GM20431 (cell line): Measurements from ENCODE around the gene SHISA3.
"Not testable (repeated sequence)": the region's sequence is repeated elsewhere in the genome, so short reads cannot be mapped to it uniquely, and the experiment has no call there.

Experiments used
- in situ Hi-C: fragments of 300-500 bp; cut with MseI, MboI; formaldehyde crosslinking; loops from one replicate; pipeline ENCODE4 v1.15.0; 2020; ENCODE audit warnings: low sequenced_read_pairs; ENCODE audit not compliant: unreplicated experiment

SHISA3 gene

DNA sequence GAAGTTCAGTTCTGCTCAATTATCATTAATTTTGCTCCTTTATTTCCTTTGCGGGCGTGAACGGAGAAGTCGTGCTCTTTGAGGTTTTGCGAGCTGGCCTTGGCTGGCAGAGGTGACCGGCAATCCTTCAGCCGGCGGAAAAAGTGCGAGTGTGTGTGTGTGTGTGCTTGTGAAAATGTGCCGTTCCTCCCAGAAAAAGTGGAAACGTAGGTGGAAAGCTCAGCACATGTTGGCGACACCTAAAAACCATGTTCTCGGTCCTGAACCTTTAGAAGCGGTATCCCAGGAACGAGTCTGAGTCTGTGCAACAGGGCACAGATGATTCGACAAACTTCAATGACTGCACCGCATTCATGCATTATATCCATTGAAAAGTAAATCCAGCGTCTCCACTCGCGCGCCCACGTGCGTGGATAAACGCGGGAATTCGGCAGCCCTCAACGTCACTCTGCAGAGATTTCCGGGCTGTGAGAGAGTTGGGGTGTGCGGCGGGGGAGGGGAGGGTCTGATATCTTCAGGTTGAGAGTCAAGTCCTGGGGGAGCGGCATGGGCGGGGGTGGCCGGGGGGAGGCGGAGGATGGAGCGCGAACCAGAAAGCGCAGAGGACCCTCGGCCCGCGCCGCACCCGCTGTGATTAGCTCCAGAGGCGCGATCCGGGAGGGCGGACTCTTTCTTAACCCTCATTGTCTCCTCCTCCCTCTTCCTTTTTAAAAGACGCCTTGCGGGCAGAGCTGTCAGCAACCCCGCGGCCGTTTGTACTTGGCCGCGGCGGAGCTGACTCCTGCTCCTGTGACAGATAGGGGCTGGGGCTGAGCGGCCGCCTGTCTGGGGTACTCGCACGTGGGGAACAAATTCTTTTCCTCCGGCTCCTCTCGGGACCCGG is at the start of gene SHISA3:
Gene SHISA3 (plus strand): TSS at position 737 of the 883 bp plus-strand sequence. CDS start 569 bp downstream, outside the sequence.
- in situ Hi-C loops: no loop called here

DNA sequence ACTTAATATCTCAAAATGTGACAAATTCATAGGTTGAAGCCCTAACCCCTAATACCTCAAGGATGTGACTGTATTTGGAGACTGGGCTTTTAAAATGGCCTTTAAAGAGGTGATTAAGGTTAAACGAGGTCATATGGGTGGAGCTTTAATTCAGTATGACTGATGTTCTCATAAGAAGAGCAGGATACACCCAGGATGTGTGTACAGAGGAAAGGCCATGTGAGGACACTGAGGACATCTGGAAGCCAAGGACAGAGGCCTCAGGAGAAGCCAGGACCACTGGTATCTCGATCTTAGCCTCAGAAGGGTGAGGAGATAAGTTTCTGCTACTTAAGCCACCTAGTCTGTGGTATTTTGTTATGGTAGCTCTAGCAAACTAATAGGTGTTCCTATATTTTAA is 49.0 kb upstream of the SHISA3 start:
- in situ Hi-C loops: no loop called here

DNA sequence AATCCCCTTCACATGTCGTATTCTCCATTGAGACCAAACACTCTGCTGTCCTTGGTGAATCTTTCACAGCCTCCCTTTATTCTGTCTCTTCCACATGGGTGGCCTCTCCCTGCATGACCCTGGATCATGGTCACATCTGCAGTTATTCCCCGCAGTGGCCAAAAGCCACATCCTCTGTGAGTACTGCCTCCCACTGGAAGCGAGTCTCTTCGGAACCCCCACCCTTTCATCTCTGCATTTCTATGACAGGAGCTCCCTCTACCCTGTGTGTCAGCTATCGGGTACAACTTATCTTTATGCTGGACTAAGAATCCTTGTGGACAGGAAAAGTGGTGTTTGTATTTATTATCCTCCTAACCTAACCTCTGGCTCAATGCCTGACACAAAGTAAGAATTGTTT is 48.6 kb upstream of the SHISA3 start:
- in situ Hi-C loops: no loop called here

DNA sequence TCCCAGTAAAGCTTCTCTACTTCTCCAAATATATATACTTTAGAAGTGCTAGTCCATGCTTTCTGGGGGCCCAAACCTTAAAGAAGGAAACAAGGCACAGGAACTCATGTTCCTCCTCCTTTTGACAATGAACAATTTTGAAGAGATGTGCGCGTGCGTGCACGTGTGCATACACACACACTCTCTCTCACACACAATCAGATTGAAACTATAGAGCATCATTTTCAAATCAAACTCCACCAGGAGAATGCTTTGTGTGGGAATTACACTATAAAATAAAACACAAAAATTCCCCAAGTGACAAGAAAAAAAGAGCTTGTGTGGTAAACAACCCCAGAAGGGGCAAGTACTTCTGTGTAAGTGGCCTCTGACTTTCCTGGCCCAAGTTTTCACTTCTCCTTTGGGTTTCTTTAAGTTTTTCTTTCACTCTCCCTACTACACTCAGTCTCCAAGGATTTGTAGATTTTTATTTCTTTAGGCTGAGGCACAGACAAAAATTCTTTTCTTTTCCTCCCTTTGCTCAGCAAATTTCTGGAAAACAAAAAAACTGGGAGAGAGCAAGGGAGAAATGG is 46.6 kb upstream of the SHISA3 start:
- in situ Hi-C loops: no loop called here

DNA sequence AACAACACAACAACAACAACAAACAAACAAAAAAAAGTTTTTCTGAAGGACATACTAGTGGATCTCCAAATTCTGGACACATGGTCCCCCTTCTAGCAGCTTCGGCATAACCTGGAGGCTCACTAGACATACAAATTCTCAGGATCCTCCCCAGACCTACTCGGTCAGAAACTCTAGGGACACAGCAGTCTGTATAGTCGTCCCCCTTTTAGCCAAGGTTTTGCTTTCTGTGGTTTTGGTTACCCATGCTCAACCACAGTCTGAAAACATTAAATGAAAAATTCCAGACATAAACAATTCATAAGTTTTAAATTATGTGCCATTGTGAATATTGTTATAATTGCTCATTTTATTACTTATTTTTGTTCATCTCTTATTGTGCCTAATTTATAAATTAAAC is 45.2 kb upstream of the SHISA3 start:
- in situ Hi-C loops: no loop called here

DNA sequence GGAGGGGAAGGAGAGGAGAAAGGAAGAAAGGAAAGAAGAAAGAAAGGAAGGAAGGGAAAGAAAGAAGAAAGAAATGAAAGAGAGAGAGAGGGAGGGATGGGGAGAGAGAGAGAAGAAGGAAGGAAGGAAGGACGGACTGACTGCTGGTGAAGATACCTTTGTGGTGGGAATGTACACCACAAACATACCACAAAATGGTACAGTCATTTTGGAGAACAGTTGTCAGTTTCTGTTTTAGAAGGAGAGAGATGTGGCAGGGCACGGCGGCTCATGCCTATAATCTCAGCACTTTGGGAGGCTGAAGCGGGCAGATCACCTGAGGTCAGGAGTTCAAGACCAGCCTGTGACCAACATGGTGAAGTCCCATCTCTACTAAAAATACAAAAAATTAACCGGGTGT is 40.0 kb upstream of the SHISA3 start:
- in situ Hi-C loops: no loop called here

DNA sequence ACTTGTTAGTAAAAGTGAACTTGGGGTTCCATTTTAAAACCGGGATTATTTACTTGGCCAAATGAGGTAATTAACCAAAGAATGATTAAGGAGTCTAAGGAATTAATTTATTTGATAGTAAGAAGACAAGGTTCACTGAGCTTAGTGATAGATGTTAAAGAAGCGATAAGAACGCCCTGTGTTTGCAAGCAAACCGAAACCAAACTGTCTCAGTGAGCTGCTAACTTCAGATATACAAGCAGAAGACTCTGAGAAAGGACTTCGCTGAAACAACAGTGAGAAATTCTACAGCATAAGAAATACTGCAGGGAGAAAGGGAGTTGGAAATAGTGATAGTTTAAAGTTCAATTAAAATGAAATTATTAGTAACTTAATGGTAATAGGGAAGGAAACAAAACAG is 37.6 kb upstream of the SHISA3 start:
- in situ Hi-C loops: no loop called here

DNA sequence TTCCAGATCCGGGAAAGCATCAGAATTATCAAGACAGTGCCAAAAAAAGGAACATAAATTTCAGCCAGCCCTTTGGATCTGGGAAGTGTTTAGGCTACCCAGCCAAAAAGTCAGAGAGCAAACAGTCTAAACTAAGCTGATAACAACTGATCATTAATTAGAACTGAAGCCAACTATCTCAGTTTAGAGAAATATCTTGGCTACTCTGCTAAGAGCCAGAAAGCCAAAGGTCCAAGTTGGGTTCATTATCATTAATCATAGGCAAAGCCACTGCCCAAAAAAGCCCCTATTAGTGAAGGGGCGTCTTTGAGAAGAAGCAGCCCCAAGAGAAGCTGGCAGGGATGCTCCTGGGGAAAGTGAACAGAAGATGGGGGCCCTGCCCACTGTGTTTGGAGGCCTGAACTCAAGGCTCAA is 37.0 kb upstream of the SHISA3 start:
- in situ Hi-C loops: no loop called here

DNA sequence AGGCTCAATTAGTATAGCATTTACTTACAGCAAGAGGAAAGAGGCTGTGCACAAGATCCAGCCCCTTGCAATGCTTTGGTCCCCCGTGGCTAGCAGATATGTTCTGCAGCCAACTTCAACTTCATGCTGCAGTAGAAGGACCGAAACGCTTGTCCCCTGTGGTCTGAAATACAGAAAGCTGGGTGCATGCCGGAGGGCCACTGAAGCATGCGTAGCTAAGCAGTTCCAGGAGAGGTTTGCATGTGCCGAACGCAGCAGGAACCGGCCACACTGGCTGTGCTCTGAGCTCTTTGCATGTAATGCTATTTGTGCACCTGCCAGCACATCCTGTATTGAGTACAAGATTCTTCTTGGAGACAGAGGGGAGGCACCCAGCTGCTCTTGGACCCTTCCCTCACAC is 35.8 kb upstream of the SHISA3 start:
- in situ Hi-C loops: no loop called here

DNA sequence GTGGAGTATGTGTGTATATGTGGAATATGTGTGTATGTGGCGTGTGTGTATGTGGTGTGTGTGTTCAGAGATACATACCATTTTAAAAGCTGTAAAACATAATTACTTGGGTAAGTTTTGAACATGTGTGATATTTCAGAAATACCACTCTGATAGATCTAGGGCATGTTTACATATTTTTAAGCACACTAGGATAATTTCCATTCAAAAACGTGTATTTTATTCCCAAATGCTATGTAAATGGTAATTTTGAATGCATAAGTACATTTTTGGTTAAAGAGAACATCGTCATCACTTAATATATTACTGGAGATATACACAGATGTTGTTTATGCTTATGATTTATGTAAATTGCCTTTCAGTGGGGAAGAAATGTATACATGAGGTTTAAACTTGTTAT is 34.7 kb upstream of the SHISA3 start:
- in situ Hi-C loops: no loop called here

DNA sequence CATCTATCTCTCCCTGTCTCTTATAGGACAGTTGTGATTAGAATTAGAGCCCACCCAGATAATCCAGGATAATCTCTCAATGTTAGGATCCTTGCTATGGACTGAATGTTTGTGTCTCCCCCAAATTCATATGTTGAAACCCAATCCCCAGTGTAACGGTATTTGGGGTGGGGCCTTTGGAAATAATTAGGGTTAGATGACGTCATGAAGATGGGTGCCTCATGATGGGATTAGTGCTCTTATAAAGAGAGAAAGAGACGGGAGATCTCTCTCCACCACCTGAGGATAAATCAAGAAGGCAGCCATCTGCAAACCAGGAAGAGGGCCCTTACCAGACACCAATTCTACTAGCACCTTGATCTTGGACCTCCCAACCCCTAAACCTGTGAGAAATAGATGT is 33.7 kb upstream of the SHISA3 start:
- in situ Hi-C loops: no loop called here

DNA sequence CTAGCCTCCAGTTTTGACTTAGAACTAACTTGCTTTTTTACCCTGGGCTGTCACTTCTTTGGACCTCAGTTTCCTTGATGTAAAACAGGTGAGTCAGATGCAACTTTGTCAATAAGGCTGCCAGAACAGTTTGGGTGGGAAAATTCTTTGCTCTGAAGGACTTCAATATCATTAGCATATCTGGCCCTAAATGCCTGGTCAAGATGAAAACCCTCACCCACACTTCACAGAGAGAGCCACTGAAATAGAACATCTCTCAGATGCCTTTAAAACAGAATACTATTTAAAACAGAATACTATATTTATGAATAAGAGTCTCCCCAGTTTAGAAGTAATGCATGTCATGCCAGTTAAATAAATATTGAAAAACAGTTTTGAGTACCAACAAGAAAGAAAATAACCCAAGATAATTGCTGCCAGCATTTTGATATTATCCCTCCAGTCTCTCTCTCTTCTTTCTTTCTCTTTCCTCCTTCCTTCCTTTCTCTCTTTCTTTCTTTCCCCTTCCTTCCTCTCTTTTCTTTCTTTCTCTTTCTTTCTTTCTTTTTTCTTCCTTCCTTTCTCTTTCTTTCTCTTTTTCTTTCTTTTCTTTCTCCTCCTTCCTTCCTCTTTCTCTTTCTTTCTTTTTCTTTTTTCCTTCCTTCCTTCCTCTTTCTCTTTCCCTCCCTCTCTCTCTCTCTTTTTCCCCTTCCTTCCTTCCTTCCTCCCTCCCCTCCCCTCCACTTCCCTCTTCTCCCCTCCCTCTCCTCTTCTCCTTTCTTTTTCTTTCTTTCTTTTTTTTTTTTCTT is 32.8 kb upstream of the SHISA3 start:
- in situ Hi-C loops: no loop called here

DNA sequence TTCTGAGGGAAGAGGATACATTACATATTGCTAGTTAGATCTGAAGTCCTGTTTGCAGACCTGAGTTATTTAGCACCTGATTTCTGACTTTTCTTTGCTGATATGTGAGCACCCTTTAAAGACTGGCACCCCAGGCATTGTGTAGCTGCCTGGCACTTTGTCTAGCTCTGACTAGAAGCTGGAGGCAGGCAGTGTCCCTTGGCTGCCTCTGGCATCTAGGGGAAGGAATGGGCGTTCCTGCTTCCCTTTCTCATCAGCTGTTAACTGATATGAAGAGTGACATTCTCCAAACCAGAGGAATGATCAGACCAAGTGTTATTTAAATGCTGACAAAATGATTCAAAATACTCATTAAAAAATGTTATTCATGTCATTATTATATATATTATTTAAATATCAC is 30.3 kb upstream of the SHISA3 start:
- in situ Hi-C loops: no loop called here

DNA sequence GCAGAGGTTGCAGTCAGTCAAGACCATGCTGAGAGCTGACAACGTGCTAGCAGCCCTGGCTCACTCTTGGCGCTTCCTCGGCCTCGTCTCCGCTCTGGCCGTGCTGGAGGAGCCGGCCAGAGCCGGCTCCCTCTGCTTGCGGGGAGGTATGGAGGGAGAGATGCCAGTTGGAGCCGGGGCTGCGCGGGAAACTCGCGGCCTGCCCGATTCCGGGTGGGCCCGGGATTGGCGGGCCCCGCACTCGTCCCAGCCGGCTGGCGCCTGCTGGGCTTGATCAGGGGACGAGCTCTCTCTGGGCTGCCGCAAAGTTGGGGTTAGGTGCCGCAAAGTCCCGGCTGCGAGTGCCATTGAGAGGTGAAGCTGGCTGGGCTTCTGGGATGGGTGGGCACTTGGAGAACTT is 27.8 kb upstream of the SHISA3 start:
- in situ Hi-C loops: no loop called here

DNA sequence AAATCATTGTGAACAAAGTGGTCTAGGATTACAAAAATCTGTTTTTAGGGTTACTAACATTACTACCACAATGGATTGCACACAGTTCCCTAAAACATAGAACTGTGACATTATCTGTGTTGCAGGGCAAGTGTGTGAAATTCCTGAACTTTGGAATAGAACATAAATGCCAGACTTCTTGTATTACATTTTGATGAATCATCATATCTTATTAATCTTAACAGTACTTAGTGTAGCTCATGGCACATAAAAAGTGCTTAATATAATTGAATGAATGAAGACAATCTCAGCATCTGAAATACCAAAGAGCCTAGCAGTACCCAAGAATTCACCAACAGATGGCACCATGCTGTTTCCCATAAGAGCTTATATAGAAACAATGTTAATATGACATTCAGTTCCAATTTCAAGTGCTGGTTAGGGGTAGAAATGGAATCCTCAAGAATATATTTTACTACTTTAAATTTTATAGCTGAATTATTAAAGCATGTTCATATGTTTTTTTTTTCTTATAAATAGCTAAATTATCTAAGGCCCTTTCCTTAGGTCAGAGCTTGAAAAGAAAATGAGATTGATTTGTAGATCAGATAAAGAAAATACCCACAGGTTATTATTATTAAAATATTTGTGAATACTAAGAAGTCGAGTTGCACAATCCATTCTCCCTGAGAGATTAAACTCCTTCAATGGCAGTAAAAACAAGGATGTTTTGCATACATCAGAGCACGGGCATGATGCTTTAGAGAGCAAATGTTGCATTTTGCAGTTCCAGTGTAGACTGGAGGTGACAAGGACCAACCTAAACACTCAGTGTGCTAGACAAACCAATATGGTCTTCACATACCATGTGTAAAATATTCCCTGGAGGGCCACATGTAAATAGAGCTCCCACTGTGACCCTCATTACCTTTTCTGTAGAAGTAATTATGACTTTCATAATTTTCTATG is 25.7 kb upstream of the SHISA3 start:
- in situ Hi-C loops: no loop called here

DNA sequence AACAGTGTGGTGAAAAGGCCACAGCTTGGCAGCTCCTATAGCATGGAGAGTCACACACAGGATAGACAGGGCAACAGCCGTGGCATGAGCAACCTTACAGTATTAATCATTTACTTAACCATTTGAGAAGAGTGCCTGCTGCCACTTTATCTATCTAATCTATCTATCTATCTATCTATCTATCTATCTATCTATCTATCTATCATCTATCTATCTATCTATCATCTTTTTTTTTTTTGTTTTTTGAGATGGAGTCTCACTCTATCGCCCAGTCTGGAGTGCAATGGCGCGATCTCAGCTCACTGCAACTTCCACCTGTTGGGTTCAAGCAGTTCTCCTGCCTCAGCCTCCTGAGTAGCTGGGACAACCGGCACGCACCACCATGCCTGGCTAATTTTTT is 25.0 kb upstream of the SHISA3 start:
- in situ Hi-C loops: not testable (repeated sequence)

DNA sequence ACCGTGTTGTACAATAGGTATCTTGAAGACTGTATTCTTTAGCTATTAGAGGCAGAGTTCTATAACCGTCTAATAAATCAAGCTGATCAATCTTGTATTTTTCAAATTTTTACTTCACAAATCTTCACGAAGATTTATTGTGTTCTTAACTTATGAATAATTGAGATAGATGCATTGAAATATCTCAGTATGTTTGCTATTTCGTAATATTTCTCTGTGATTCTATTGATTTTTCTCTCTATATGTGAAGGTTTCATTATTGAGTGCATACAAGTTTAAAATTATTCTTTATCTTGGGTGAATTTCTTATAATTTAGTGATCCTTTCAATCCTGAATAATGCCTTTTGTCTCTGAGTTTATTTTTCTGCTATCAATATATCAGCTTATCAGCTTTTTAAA is 19.8 kb upstream of the SHISA3 start:
- in situ Hi-C loops: no loop called here

DNA sequence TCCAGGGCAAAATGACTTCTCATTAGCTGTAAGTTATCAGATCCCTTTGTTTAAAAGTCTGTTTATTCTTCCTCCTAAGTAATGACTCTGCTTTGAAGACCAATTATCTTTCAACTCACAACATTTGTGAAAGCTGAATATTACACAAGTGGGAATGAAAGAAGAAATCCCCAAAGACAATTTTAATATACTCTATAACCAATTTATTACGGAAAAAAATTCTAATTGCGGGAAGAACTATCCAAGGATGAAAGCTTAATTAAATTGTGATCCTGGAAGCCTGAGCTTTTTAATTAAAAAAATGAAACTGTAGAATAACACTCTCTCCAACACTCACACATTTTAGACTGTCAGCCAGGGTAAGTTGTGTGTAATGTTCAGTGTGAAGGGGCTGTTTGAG is 15.6 kb upstream of the SHISA3 start:
- in situ Hi-C loops: no loop called here

DNA sequence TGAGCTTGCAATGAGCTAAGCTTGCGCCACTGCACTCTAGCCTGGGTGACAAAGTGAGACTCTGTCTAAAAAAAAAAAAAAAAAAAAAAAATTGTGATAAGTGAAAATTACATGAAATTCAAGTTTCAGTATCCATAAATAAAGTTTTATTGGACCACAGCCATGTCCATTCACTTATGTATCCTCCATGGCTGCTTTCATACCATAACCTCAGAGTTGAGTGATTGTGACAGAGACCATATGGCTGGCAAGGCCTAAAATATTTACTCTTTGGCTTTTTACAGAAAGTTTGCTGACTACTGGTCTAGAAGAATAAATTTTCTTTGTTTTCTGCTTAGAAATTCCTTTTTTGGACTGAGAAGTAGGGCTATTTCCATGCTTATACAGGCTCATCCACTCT is 11.8 kb upstream of the SHISA3 start:
- in situ Hi-C loops: no loop called here
